GM12878 (cell line): ENCODE results near the gene ATP2A2. TPM values are rescaled to one million over a fixed set of nuclear protein-coding genes. Genes with fewer than 3 reads are reported as not detected.

Experiments used
- E2F8 ChIP-seq: fragments of 450-650 bp; IDR thresholded peaks from 2 replicates; pipeline ENCODE4 v1.6.1; 2018; ENCODE audit warnings: mild to moderate bottlenecking, low read depth, moderate library complexity; ENCODE audit not compliant: partially characterized antibody
- EP300 ChIP-seq, 2 experiments: fragments of 150-350 bp in 1 of 2; IDR thresholded peaks; 2 replicates each; pipeline ENCODE4 v1.6.1; 2011 to 2012; ENCODE audit warnings: low read depth in 2 of 2, low read length in 2 of 2, borderline replicate concordance in 1 of 2, improper control_type of control experiment in 1 of 2, inconsistent platforms in 1 of 2; ENCODE audit not compliant: control insufficient read depth in 1 of 2
- ESRRA ChIP-seq: IDR thresholded peaks from 2 replicates; pipeline ENCODE4 v1.6.1; 2012; ENCODE audit warnings: mild to moderate bottlenecking, low read length, improper control_type of control experiment
- MTA2 ChIP-seq: fragments of 450-650 bp; IDR thresholded peaks from 2 replicates; pipeline ENCODE4 v1.6.1; 2016; ENCODE audit warnings: low read depth, mild to moderate bottlenecking, moderate library complexity
- MYB ChIP-seq: fragments of 150-350 bp; IDR thresholded peaks from 2 replicates; pipeline ENCODE4 v1.6.1; 2014; ENCODE audit warnings: mild to moderate bottlenecking, low read depth, low read length, borderline replicate concordance
- NR2C2 ChIP-seq: IDR thresholded peaks from 2 replicates; pipeline ENCODE4 v1.6.1; 2011; ENCODE audit warnings: borderline replicate concordance, low read depth; ENCODE audit not compliant: control insufficient read depth, insufficient read length
- POLR2AphosphoS5 ChIP-seq: IDR thresholded peaks from 2 replicates; pipeline ENCODE4 v1.6.1; 2011; ENCODE audit warnings: mild to moderate bottlenecking, low read length, inconsistent platforms
- POU2F2 ChIP-seq: IDR thresholded peaks from 3 replicates; pipeline ENCODE4 v1.6.1; 2011; ENCODE audit warnings: low read depth, mild to moderate bottlenecking, low read length, borderline replicate concordance
- SMAD5 ChIP-seq: IDR thresholded peaks from 2 replicates; pipeline ENCODE4 v1.6.1; 2016; ENCODE audit warnings: antibody characterized with exemption, low read depth
- TCF12 ChIP-seq: IDR thresholded peaks from 2 replicates; pipeline ENCODE4 v1.6.1; 2011; ENCODE audit warnings: low read depth, mild to moderate bottlenecking, low read length
- polyA plus RNA-seq, 11 experiments: library from polyadenylated mRNA; depleted of rRNA in 4 of 11; unstranded in 6 of 11; stranded (reverse) in 5 of 11; fragments of >200 nt; fragmentation: Nextera tagmentation in 4 of 11; fragmentation: Illumina TruSeq in 1 of 11; extraction: Ambion mirVana in 4 of 11; extraction: Trizol in 1 of 11; gene quantifications; 1 replicate in 1 of 11; 2 replicates in 10 of 11; pipeline versions ENCODE4 v1.2.1 to v1.2.3, GENCODE V29; 2011 to 2016; ENCODE audit warnings: inconsistent platforms in 2 of 11, missing spikeins in 2 of 11, low read depth in 1 of 11
- total RNA-seq, 4 experiments: library from RNA; depleted of rRNA in 3 of 4; stranded (reverse); fragments of >200 nt in 3 of 4; fragmentation: Illumina TruSeq in 1 of 4; extraction: Trizol in 1 of 4; gene quantifications; 2 replicates each; pipeline versions ENCODE4 v1.2.1 to v1.2.3, GENCODE V29; 2013 to 2021
- TF ChIP-seq, protein P1 (sequence below): IDR thresholded peaks from 2 replicates; pipeline ENCODE4 v1.6.1; 2011; ENCODE audit warnings: borderline replicate concordance, low read depth, mild to moderate bottlenecking, moderate library complexity, mixed read lengths, low read length; ENCODE audit not compliant: insufficient read depth; ENCODE audit errors: extremely low read length
- TF ChIP-seq, protein P2 (sequence below): fragments of 150-350 bp; IDR thresholded peaks from 2 replicates; pipeline ENCODE4 v1.6.1; 2016; ENCODE audit warnings: low read depth, low read length
- TF ChIP-seq, protein P3 (sequence below): fragments of 450-650 bp; IDR thresholded peaks from 2 replicates; pipeline ENCODE4 v1.6.1; 2018; ENCODE audit warnings: borderline replicate concordance, mild to moderate bottlenecking; ENCODE audit not compliant: partially characterized antibody
- TF ChIP-seq, protein P4 (sequence below): fragments of 450-650 bp; IDR thresholded peaks from 2 replicates; pipeline ENCODE4 v1.6.1; 2017; ENCODE audit warnings: mild to moderate bottlenecking, moderate library complexity

ATP2A2 gene
- total and polyA plus RNA-seq, 10 of the 15 experiments (the other 5 are each of a cell fraction or from before 2014, with no cell fraction given) = 3.7 to 133 (median 34.4) TPM

GRCh38 chr12:110371408-110372055 lies 90.5 kb downstream of the ATP2A2 start (continued):
- TF ChIP-seq, protein P1, sequence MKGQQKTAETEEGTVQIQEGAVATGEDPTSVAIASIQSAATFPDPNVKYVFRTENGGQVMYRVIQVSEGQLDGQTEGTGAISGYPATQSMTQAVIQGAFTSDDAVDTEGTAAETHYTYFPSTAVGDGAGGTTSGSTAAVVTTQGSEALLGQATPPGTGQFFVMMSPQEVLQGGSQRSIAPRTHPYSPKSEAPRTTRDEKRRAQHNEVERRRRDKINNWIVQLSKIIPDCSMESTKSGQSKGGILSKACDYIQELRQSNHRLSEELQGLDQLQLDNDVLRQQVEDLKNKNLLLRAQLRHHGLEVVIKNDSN = no peak
- peak; percentile 54; the same call in 1 of the 2 replicates for TF ChIP-seq MTA2
- no peak for TF ChIP-seq E2F8
- peak; percentile 53 for TF ChIP-seq POLR2AphosphoS5
- TF ChIP-seq TCF12 = peak; percentile 95
- TF ChIP-seq, protein P2, sequence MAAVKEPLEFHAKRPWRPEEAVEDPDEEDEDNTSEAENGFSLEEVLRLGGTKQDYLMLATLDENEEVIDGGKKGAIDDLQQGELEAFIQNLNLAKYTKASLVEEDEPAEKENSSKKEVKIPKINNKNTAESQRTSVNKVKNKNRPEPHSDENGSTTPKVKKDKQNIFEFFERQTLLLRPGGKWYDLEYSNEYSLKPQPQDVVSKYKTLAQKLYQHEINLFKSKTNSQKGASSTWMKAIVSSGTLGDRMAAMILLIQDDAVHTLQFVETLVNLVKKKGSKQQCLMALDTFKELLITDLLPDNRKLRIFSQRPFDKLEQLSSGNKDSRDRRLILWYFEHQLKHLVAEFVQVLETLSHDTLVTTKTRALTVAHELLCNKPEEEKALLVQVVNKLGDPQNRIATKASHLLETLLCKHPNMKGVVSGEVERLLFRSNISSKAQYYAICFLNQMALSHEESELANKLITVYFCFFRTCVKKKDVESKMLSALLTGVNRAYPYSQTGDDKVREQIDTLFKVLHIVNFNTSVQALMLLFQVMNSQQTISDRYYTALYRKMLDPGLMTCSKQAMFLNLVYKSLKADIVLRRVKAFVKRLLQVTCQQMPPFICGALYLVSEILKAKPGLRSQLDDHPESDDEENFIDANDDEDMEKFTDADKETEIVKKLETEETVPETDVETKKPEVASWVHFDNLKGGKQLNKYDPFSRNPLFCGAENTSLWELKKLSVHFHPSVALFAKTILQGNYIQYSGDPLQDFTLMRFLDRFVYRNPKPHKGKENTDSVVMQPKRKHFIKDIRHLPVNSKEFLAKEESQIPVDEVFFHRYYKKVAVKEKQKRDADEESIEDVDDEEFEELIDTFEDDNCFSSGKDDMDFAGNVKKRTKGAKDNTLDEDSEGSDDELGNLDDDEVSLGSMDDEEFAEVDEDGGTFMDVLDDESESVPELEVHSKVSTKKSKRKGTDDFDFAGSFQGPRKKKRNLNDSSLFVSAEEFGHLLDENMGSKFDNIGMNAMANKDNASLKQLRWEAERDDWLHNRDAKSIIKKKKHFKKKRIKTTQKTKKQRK = no peak
- no peak for TF ChIP-seq NR2C2
- TF ChIP-seq SMAD5 = no peak
- TF ChIP-seq, protein P3, sequence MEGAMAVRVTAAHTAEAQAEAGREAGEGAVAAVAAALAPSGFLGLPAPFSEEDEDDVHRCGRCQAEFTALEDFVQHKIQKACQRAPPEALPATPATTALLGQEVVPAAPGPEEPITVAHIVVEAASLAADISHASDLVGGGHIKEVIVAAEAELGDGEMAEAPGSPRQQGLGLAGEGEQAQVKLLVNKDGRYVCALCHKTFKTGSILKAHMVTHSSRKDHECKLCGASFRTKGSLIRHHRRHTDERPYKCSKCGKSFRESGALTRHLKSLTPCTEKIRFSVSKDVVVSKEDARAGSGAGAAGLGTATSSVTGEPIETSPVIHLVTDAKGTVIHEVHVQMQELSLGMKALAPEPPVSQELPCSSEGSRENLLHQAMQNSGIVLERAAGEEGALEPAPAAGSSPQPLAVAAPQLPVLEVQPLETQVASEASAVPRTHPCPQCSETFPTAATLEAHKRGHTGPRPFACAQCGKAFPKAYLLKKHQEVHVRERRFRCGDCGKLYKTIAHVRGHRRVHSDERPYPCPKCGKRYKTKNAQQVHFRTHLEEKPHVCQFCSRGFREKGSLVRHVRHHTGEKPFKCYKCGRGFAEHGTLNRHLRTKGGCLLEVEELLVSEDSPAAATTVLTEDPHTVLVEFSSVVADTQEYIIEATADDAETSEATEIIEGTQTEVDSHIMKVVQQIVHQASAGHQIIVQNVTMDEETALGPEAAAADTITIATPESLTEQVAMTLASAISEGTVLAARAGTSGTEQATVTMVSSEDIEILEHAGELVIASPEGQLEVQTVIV = no peak
- TF ChIP-seq EP300 (IDR thresholded peaks at IDR 0.05; ENCODE audit: borderline replicate concordance in 1 of 2, control insufficient read depth in 1 of 2, low read depth in 2 of 2, low read length in 2 of 2) = peak; percentile 24 to 65; a peak in 1 of 4 replicates
- TF ChIP-seq MYB = no peak
- TF ChIP-seq, protein P4, sequence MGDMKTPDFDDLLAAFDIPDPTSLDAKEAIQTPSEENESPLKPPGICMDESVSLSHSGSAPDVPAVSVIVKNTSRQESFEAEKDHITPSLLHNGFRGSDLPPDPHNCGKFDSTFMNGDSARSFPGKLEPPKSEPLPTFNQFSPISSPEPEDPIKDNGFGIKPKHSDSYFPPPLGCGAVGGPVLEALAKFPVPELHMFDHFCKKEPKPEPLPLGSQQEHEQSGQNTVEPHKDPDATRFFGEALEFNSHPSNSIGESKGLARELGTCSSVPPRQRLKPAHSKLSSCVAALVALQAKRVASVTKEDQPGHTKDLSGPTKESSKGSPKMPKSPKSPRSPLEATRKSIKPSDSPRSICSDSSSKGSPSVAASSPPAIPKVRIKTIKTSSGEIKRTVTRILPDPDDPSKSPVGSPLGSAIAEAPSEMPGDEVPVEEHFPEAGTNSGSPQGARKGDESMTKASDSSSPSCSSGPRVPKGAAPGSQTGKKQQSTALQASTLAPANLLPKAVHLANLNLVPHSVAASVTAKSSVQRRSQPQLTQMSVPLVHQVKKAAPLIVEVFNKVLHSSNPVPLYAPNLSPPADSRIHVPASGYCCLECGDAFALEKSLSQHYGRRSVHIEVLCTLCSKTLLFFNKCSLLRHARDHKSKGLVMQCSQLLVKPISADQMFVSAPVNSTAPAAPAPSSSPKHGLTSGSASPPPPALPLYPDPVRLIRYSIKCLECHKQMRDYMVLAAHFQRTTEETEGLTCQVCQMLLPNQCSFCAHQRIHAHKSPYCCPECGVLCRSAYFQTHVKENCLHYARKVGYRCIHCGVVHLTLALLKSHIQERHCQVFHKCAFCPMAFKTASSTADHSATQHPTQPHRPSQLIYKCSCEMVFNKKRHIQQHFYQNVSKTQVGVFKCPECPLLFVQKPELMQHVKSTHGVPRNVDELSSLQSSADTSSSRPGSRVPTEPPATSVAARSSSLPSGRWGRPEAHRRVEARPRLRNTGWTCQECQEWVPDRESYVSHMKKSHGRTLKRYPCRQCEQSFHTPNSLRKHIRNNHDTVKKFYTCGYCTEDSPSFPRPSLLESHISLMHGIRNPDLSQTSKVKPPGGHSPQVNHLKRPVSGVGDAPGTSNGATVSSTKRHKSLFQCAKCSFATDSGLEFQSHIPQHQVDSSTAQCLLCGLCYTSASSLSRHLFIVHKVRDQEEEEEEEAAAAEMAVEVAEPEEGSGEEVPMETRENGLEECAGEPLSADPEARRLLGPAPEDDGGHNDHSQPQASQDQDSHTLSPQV = 0 out of 2 replicates have a peak, but pooled peaks have one; percentile 30
- TF ChIP-seq ESRRA = no peak
- 0 out of 3 replicates have a peak, but pooled peaks have one; percentile 24 for TF ChIP-seq POU2F2
